Caco-2 (cell line): Measurements from ENCODE around the gene CLIC5. TPM values are rescaled to one million over a fixed set of nuclear protein-coding genes. Genes with fewer than 3 reads are reported as not detected.

ENCODE experiments used
- BruUV-seq: library from RNA; stranded (reverse); fragments of 400-500 nt; replicated peaks from 2 replicates; lab custom pipeline; 2021; lab: Mats Ljungman, UMichigan
- CTCF ChIA-PET: fragments of 300-600 bp; sonication (Branson Sonifier 250); formaldehyde crosslinking; loops from one replicate; lab custom pipeline; 2022; ENCODE audit warnings: antibody characterized with exemption; lab: Charles Lee
- POLR2A ChIA-PET: fragments of 300-600 bp; sonication (Branson Sonifier 250); formaldehyde crosslinking; loops from one replicate; lab custom pipeline; 2022; ENCODE audit warnings: antibody characterized with exemption; lab: Charles Lee
- DNase-seq, 2 experiments: peaks; one replicate each; pipeline versions ENCODE4 v3.0.0 to v3.0.0-alpha.2; 2020 to 2022
- H3K27me3 ChIP-seq: replicated peaks from 2 replicates; pipeline ENCODE4 v1.6.0; 2011; ENCODE audit warnings: low read length; ENCODE audit not compliant: control insufficient read depth, insufficient read depth
- H3K36me3 ChIP-seq: 2 replicates; pipeline ENCODE4 v1.5.1; 2011; ENCODE audit warnings: low read length; ENCODE audit not compliant: control insufficient read depth, insufficient read depth
- H3K4me1 ChIP-seq: fragments of 250-450 bp; sonication (Bioruptor Pico); 2 replicates; pipeline ENCODE4 v1.5.1; 2020; ENCODE audit warnings: mild to moderate bottlenecking
- H3K4me3 ChIP-seq: 2 replicates; pipeline ENCODE4 v1.5.1; 2011; ENCODE audit warnings: low read depth, mild to moderate bottlenecking, control low read depth, low read length
- H3K9me3 ChIP-seq: fragments of 250-450 bp; sonication (Bioruptor Pico); 2 replicates; pipeline ENCODE4 v1.5.1; 2020; ENCODE audit warnings: mild to moderate bottlenecking, moderate library complexity
- H3K27ac Mint-ChIP-seq: one replicate; pipeline ENCODE4 v1.8.0; 2022; ENCODE audit warnings: mixed read lengths; ENCODE audit not compliant: unreplicated experiment
- H3K27me3 Mint-ChIP-seq: one replicate; pipeline ENCODE4 v1.8.0; 2022; ENCODE audit warnings: mixed read lengths; ENCODE audit not compliant: insufficient read depth, unreplicated experiment
- H3K36me3 Mint-ChIP-seq: one replicate; pipeline ENCODE4 v1.8.0; 2022; ENCODE audit warnings: mild to moderate bottlenecking, mixed read lengths; ENCODE audit not compliant: insufficient read depth, unreplicated experiment
- H3K4me1 Mint-ChIP-seq: one replicate; pipeline ENCODE4 v1.8.0; 2022; ENCODE audit warnings: low read depth, mixed read lengths; ENCODE audit not compliant: unreplicated experiment
- H3K4me3 Mint-ChIP-seq: one replicate; pipeline ENCODE4 v1.8.0; 2022; ENCODE audit warnings: mild to moderate bottlenecking, moderate library complexity, mixed read lengths; ENCODE audit not compliant: unreplicated experiment
- H3K9me3 Mint-ChIP-seq: one replicate; pipeline ENCODE4 v1.8.0; 2022; ENCODE audit warnings: mixed read lengths; ENCODE audit not compliant: unreplicated experiment
- intact Hi-C: fragments of 100-400 bp; cut with micrococcal nuclease; formaldehyde crosslinking; loops from one replicate; pipeline ENCODE4 v1.10.0; 2022; ENCODE audit not compliant: unreplicated experiment
- total RNA-seq: library from RNA; stranded (reverse); gene quantifications from 2 replicates; pipeline ENCODE4 v1.2.3, GENCODE V29; 2022
- TF ChIP-seq, protein P1 (sequence below), 2 experiments: fragments of 200-600 bp in 1 of 2; IDR thresholded peaks; 1 replicate in 1 of 2; 2 replicates in 1 of 2; pipeline versions ENCODE4 v1.5.1 to v1.8.0; 2011 to 2022; ENCODE audit warnings: antibody characterized with exemption in 1 of 2, control low read depth in 1 of 2, inconsistent platforms in 1 of 2, low read depth in 1 of 2, low read length in 1 of 2, mild to moderate bottlenecking in 1 of 2, moderate library complexity in 1 of 2; ENCODE audit not compliant: insufficient read depth in 1 of 2, severe bottlenecking in 1 of 2, unreplicated experiment in 1 of 2

Gene CLIC5
- total RNA-seq, 1 experiment from 2014 or later, result 15.1 TPM

DNA sequence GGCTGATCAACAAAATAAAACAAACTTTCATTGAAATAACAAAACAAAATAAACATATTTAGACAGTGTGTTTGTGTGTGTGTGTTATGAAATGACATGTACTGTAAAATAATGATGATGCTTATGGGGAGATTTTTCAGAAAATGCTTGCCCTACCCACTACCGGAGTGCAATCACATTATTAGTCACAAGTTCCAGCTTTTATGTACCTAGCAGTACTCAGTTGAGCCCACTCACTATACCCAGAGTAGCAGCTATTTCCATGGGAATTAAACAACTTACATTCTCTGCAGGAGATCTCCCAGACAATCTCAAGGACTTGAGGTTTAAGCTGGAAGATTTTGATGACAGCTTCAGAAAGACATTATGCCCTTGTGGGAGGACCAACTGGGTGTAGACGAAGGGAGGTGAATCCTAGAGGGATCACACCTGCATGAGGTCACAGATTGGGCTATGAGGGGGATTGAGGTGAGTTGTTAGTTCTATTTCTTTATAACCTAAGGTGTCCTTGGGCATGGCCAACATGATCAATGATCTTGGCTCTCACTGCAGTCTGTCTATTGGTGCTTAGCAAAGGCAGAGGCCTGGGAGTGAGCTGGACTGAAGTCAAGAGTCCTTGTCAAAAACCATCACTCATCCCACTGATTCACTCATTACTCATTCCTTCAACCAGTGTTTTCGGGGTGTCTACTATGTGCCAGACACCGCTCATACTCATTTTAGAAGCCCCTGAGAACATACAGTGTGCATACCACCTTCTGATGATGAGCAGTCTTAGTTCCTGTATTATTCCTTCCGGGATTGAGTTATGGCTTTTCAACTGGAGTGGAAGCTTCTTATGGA lies 6.7 kb upstream of the CLIC5 start:
- Histone ChIP-seq H3K4me3 (no peak overlapping the region), H3K27me3 (no peaks in the 10 kb centered on the region), H3K36me3 (no peaks in the 10 kb centered on the region), H3K9me3 (no peaks in the 10 kb centered on the region), H3K4me1 (no peaks in the 10 kb centered on the region)
- Mint-ChIP-seq H3K27me3 (no peaks in the 10 kb centered on the region), H3K9me3 (peaks cover 6% of the 10 kb centered on the region), H3K36me3 (no peaks in the 10 kb centered on the region), H3K4me1 (no peaks in the 10 kb centered on the region), H3K4me3 (no peak overlapping the region), H3K27ac (no peak overlapping the region)
- no peak for DNase-seq
- TF ChIP-seq, protein P1, sequence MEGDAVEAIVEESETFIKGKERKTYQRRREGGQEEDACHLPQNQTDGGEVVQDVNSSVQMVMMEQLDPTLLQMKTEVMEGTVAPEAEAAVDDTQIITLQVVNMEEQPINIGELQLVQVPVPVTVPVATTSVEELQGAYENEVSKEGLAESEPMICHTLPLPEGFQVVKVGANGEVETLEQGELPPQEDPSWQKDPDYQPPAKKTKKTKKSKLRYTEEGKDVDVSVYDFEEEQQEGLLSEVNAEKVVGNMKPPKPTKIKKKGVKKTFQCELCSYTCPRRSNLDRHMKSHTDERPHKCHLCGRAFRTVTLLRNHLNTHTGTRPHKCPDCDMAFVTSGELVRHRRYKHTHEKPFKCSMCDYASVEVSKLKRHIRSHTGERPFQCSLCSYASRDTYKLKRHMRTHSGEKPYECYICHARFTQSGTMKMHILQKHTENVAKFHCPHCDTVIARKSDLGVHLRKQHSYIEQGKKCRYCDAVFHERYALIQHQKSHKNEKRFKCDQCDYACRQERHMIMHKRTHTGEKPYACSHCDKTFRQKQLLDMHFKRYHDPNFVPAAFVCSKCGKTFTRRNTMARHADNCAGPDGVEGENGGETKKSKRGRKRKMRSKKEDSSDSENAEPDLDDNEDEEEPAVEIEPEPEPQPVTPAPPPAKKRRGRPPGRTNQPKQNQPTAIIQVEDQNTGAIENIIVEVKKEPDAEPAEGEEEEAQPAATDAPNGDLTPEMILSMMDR (IDR thresholded peaks at IDR 0.05; ENCODE audit: insufficient read depth in 1 of 2, low read depth in 1 of 2, low read length in 1 of 2, severe bottlenecking in 1 of 2, unreplicated experiment in 1 of 2), result no peak
- no TSS peak for BruUV-seq
- ChIA-PET POLR2A (no interaction called here), CTCF (no interaction called here)
- intact Hi-C loops, result no loop called here

DNA sequence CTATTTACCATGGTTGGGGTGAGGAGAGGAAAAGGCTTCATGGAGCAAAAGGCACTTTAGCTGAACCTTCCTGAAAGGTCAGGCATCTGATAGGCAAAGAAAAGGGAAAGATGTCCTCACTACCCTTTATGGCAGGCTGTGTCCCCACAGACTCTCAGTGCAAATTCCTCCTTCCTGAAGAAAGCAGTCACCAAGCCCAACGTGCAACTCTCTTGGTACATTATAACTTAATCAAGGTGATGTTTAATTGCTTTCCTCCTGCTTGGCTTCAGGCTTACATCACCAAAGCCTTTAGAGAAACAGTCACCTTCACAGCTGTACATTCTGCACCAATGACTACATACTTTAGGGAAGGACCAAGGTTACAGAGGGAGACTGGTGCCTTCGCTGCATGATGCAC lies 2.1 kb upstream of the CLIC5 start:
- Histone ChIP-seq H3K27me3 (no peaks in the 10 kb centered on the region), H3K4me3 (no peak overlapping the region), H3K4me1 (peaks cover 9% of the 10 kb centered on the region; the same call in 1 of the 2 replicates), H3K9me3 (no peaks in the 10 kb centered on the region; the same call in 1 of the 2 replicates), H3K36me3 (no peaks in the 10 kb centered on the region)
- DNase-seq, result no peak
- no peaks in the 10 kb centered on the region for H3K4me1 Mint-ChIP-seq
- no peaks in the 10 kb centered on the region for H3K36me3 Mint-ChIP-seq
- no peak overlapping the region for H3K27ac Mint-ChIP-seq
- H3K4me3 Mint-ChIP-seq, result no peak overlapping the region
- no TSS peak for BruUV-seq
- peaks cover 13% of the 10 kb centered on the region for H3K9me3 Mint-ChIP-seq
- peaks cover 2% of the 10 kb centered on the region for H3K27me3 Mint-ChIP-seq
- ChIA-PET POLR2A (no interaction called here), CTCF (no interaction called here)
- intact Hi-C loops, result no loop called here
- TF ChIP-seq, protein P1 (IDR thresholded peaks at IDR 0.05; ENCODE audit: insufficient read depth in 1 of 2, low read depth in 1 of 2, low read length in 1 of 2, severe bottlenecking in 1 of 2, unreplicated experiment in 1 of 2), result no peak

DNA sequence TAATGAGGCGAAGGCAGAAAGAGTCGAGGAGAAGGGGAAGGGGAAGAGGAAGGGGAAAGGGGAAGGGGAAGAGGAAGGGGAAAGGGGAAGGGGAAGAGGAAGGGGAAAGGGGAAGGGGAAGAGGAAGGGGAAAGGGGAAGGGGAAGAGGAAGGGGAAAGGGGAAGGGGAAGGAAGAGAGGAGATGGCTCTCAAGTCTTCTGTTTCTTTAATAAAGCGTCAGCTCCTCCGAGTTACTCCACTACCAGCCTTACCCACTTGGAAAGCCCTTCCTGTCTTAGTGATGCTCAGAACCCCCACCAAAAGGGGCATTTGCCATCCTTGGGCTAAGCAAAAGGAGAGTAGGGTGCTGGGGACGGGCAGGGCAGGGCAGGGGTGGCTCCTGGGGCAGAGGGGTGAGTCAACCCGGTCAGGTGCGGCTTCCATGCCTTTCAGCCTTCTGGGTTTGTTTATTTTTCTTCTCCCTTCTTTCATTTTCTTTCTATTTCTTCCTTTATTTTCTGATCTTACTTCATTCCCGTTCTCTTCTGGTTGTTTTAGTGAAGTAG lies 476 bp upstream of the CLIC5 start:
- peaks cover 13% of the 10 kb centered on the region for H3K9me3 Mint-ChIP-seq
- Histone ChIP-seq H3K36me3 (no peaks in the 10 kb centered on the region), H3K4me3 (peak overlapping the region; percentile 59), H3K4me1 (peaks cover 24% of the 10 kb centered on the region), H3K9me3 (no peaks in the 10 kb centered on the region; the same call in 1 of the 2 replicates), H3K27me3 (no peaks in the 10 kb centered on the region)
- peaks cover 2% of the 10 kb centered on the region for H3K27me3 Mint-ChIP-seq
- no peak overlapping the region for H3K27ac Mint-ChIP-seq
- peaks cover 6% of the 10 kb centered on the region for H3K4me1 Mint-ChIP-seq
- DNase-seq, result no peak
- BruUV-seq, result no TSS peak
- TF ChIP-seq, protein P1 (IDR thresholded peaks at IDR 0.05; ENCODE audit: insufficient read depth in 1 of 2, low read depth in 1 of 2, low read length in 1 of 2, severe bottlenecking in 1 of 2, unreplicated experiment in 1 of 2), result no peak
- intact Hi-C loops, result no loop called here
- ChIA-PET POLR2A (no interaction called here), CTCF (no interaction called here)
- peak overlapping the region; percentile 65 for H3K4me3 Mint-ChIP-seq
- H3K36me3 Mint-ChIP-seq, result no peaks in the 10 kb centered on the region
